Testis (tissue), 3 donors: Measurements from ENCODE around the gene EHD4. TPM values are rescaled to one million over a fixed set of nuclear protein-coding genes. Genes with fewer than 3 reads are reported as not detected.

Experiments
- DNase-seq: peaks from one replicate; pipeline ENCODE4 v3.0.0-alpha.2; 2019
- H3K27ac ChIP-seq, 2 donors: fragments of 200-600 bp; sonication (generic); one replicate each; pipeline ENCODE4 v1.5.1; 2019
- H3K27me3 ChIP-seq: fragments of 200-600 bp; sonication (generic); one replicate; pipeline ENCODE4 v1.5.1; 2019
- H3K36me3 ChIP-seq: fragments of 200-600 bp; sonication (generic); one replicate; pipeline ENCODE4 v1.5.1; 2017; ENCODE audit warnings: low read depth; ENCODE audit errors: missing control alignments
- H3K4me1 ChIP-seq: fragments of 200-600 bp; sonication (generic); one replicate; pipeline ENCODE4 v1.5.1; 2019
- H3K4me3 ChIP-seq, 2 donors: fragments of 200-600 bp; sonication (generic); one replicate each; pipeline ENCODE4 v1.5.1; 2017 to 2019
- H3K9me3 ChIP-seq: fragments of 200-600 bp; sonication (generic); one replicate; pipeline ENCODE4 v1.5.1; 2017
- CTCF ChIP-seq, 3 experiments: fragments of 450-650 bp in 2 of 3; fragments of 200-600 bp in 1 of 3; sonication (generic) in 1 of 3; IDR thresholded peaks; one replicate each; pipeline ENCODE4 v1.5.1; 2016 to 2019; ENCODE audit warnings: antibody characterized with exemption in 3 of 3, mild to moderate bottlenecking in 2 of 3, moderate library complexity in 1 of 3
- POLR2A ChIP-seq: fragments of 450-650 bp; IDR thresholded peaks from one replicate; pipeline ENCODE4 v1.6.1; 2017; ENCODE audit warnings: antibody characterized with exemption, mild to moderate bottlenecking, moderate library complexity
- WGBS, 2 donors: methylation state at CpG; one replicate each; pipeline ENCODE4 v1.1.5; 2018; 5-methylcytosine and 5-hydroxymethylcytosine counted together
- intact Hi-C: fragments of 100-400 bp; cut with DNase I; formaldehyde crosslinking; loops from one replicate; pipeline ENCODE4 v1.15.1; 2023; ENCODE audit warnings: low total_unique reads
- polyA plus RNA-seq: library from polyadenylated mRNA; stranded (reverse); fragments of 350-450 nt; fragmentation: Illumina TruSeq; extraction: RNeasy Lipid Tissue Mini Kit (QIAGEN cat#74804); gene quantifications from one replicate; pipeline ENCODE4 v1.2.3, GENCODE V29; 2014; ENCODE audit warnings: low read depth, low replicate concordance; ENCODE audit not compliant: insufficient read depth
- total RNA-seq, 2 donors: library from RNA; depleted of rRNA; stranded (reverse); fragments of >200 nt; gene quantifications; one replicate each; pipeline ENCODE4 v1.2.3, GENCODE V29; 2016

EHD4 gene
- total and polyA plus RNA-seq, 3 donors from 2014 or later: 8.0 to 10.2 (median 9.4) TPM

- H3K4me1 ChIP-seq: no peaks in the 10 kb centered on the region
- no peak overlapping the region for H3K27ac ChIP-seq
- TF ChIP-seq POLR2A (no peak), CTCF (IDR thresholded peaks at IDR 0.05) (no peak)
- no peaks in the 10 kb centered on the region for H3K27me3 ChIP-seq
- no peaks in the 10 kb centered on the region for H3K9me3 ChIP-seq
- DNase-seq: no peak
- no peaks in the 10 kb centered on the region for H3K36me3 ChIP-seq
- H3K4me3 ChIP-seq: no peak overlapping the region
- intact Hi-C loops: no loop called here
- WGBS, 2 donors: 77 to 93% methylated on average over 5 to 19 of the region's 25 CpGs
Measured at GRCh38 chr15:41866872-41867579, 105.3 kb downstream of the EHD4 start.

DNA sequence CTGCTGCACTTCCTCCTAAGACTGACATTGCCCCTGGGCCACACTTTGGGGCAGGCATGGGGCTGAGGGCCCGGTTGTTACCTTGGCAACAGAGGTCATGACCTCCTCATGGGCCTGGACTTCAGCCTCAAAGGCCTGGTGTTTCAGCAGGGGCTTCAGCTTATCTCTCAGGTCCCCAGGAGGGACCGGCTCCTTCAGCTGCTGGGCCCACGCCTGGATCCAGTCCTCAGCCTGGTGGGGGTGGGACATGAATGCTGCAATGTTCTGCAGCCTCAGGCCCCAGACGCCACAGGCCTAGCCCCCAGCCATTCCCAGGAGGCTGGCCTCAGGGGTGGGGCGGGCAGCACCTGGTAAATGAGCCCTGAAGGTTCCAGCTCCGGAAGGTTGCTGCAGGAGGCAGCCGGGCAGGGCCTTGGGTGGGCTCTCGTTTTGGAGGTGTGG, 106.1 kb downstream of the EHD4 start:
- intact Hi-C loops: no loop called here
- no peaks in the 10 kb centered on the region for H3K4me1 ChIP-seq
- no peak for DNase-seq
- no peak overlapping the region for H3K4me3 ChIP-seq
- H3K9me3 ChIP-seq: no peaks in the 10 kb centered on the region
- H3K27me3 ChIP-seq: no peaks in the 10 kb centered on the region
- no peak overlapping the region for H3K27ac ChIP-seq
- no peaks in the 10 kb centered on the region for H3K36me3 ChIP-seq
- no peak for TF ChIP-seq CTCF (IDR thresholded peaks at IDR 0.05)
- TF ChIP-seq POLR2A: no peak
- WGBS, 2 donors: 82 to 89% methylated on average over 5 to 8 of the region's 8 CpGs

DNA sequence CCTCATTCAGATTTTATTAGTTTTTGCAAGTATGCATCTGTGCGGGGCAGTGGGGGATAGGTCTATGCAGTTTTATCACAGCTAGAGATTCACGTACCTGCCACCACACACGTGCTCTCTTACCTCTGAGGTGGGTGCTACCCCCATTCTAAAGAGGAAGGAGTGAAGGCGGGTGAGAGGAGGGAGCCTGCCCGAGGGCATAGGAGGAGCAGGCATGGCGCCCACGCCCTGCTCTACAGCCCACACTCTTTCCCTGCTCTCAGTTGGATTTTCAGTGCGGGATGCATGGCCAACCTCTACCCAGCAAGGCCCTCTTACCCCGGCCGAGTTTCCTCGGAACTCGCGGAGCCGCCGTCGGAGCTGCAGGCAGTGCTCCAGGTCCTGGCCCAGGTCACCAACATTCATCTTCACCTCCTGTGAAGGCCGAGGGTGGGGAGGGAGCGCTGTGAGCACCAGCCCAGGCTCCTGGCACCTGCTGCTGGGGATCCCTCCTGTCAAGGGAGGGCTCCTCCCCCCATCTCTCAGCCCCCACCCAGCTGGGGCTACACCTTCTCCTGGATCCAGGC, 106.8 kb downstream of the EHD4 start:
- WGBS, 2 donors: 85 to 94% methylated on average over 16 to 18 of the region's 18 CpGs
- Histone ChIP-seq H3K4me3 (no peak overlapping the region), H3K4me1 (no peaks in the 10 kb centered on the region), H3K36me3 (no peaks in the 10 kb centered on the region), H3K27me3 (no peaks in the 10 kb centered on the region), H3K27ac (no peak overlapping the region), H3K9me3 (no peaks in the 10 kb centered on the region)
- DNase-seq: no peak
- TF ChIP-seq POLR2A: no peak
- no peak for TF ChIP-seq CTCF (IDR thresholded peaks at IDR 0.05)
- intact Hi-C loops: no loop called here

GRCh38 chr15:41862515-41863116, 109.7 kb downstream of the EHD4 start:
- intact Hi-C loops: no loop called here
- no peaks in the 10 kb centered on the region for H3K9me3 ChIP-seq
- TF ChIP-seq CTCF (IDR thresholded peaks at IDR 0.05): no peak
- no peak for TF ChIP-seq POLR2A
- H3K36me3 ChIP-seq: no peaks in the 10 kb centered on the region
- no peaks in the 10 kb centered on the region for H3K27me3 ChIP-seq
- H3K4me3 ChIP-seq: no peak overlapping the region
- H3K4me1 ChIP-seq: no peaks in the 10 kb centered on the region
- no peak for DNase-seq
- 85 to 91% methylated on average over 10 to 19 of the region's 19 CpGs for WGBS, 2 donors
- no peak overlapping the region for H3K27ac ChIP-seq
